8988T (cell line): ENCODE measurements around the gene ZNF775.

ENCODE experiments used
- DNase-seq: peaks from one replicate; pipeline ENCODE4 v3.0.0; 2011

ZNF775 gene

DNA sequence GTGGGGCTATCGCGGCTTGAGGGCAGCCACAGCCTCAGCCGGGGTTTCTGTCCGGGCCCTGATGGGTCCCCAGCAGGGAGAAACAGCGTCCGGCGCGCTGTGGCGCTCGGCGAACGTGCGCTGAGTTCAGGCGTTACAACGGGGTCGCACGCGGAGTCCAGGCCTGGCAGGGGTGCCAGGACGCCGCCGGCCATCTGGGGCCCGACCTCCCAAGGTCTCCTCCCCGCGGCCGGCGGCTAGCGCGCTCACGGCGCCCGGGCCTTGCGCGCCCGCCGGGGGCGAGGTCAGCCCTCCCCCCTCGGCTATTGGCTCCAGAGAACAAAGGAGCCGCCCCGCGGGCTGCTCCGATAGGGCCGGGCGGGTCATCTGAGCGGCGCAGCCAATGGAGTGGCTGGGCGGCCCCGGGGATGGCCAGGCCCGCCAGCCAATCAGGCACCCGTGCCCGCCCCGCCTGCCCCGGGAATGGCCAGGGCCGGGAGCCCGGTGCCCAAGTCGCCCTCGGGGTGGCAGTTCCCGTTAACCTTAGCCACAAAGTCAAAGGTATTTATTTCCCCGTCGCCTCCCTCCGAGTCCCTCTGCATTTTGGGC lies at the start of gene ZNF775:
ZNF775 (plus strand) TSS at position 478 of the 588 bp plus-strand sequence. CDS start 9,141 bp downstream, outside the sequence.
- peak; percentile 97 for DNase-seq

DNA sequence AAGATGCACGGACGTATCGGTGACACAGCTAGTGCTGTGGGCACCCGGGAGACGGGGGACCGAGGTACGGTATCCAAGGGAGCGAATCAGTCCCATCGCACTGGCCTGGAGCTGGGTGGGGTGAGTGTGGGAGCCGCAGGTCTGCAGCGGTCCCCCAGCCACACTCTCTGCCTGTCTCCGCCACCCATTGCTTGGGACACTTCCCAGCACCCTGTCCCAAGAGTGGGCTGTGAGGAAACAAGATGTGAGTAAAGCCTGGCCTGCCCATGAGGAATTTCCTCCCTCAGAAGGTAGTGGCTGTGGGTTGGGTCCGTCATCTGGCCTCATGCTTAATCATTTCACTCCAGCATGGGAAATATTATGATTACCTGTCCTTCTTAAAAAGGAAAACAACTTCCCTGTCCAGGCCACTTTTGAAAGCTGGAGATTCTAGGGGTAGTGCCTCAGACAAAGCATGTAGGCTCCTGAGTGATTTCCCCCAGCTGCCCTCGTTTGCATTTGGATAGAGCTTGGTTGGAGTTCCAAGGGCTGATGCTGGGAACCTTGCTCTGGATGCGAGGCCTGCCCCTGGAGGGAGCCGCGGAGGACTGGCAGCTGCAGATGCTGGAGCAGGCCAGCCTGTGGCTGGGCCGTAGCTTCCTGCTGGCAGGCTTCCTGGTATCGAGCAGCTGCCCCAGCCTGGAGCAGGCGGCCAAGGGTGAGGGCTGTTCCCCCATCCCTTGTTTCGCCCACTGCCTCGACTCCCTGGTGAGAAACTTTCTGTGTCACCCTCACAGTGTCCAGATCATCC lies 49.6 kb upstream of the ZNF775 start:
- no peak for DNase-seq

- DNase-seq = no peak
These were observed 48.8 kb upstream of the ZNF775 start for GRCh38 chr7:150330211-150330885.

- no peak for DNase-seq
These were observed 46.1 kb upstream of the ZNF775 start for GRCh38 chr7:150332852-150333635.

DNA sequence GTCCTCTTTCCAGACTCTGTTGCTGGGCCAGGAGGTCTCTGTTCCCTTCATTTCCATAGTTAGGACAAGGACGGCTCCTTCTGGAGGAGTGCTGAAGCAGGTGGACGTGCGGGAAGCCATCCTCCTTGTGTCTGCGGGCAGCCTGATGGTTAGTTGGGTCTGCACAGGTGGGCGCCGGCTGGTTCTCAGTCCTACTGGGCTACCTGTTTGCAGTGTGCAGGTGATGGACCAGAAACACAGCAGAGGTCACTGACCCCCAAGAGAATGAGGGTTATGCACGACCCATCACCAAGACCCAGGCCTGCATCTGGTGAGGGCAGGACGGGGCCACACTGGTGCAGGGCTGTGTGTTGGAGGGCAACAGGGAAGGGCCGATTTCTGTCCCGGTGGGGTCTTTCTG lies 45.5 kb upstream of the ZNF775 start:
- DNase-seq = no peak

DNA sequence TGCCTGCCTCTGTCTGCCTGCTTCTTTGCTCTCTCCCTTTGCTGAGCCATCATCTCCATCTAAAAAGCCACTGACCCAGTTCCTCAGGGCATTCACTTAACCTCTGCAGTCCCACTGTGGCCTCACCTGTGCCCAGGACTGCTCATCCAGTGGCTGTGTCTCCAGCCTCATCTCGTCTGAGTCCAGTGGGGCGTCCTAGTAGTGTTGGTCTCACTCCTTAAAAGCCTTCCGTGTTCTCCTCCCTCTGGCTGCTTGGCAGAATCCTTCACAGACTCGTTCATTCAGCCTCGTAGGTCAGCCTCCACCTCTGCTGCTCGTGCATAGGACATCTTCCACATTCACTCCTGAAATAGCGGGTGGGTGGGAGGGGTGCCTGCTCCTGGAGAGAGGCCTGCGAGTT lies 45.0 kb upstream of the ZNF775 start:
- no peak for DNase-seq

GRCh38 chr7:150335108-150335773 lies 43.9 kb upstream of the ZNF775 start:
- DNase-seq = no peak

- DNase-seq = no peak
These were observed 43.4 kb upstream of the ZNF775 start for GRCh38 chr7:150335774-150336112.

- no peak for DNase-seq
These were observed 42.4 kb upstream of the ZNF775 start for GRCh38 chr7:150336746-150337145.

- DNase-seq = no peak
These were observed 42.0 kb upstream of the ZNF775 start for GRCh38 chr7:150337179-150337578.

- DNase-seq = no peak
These were observed 41.5 kb upstream of the ZNF775 start for GRCh38 chr7:150337659-150338081.

DNA sequence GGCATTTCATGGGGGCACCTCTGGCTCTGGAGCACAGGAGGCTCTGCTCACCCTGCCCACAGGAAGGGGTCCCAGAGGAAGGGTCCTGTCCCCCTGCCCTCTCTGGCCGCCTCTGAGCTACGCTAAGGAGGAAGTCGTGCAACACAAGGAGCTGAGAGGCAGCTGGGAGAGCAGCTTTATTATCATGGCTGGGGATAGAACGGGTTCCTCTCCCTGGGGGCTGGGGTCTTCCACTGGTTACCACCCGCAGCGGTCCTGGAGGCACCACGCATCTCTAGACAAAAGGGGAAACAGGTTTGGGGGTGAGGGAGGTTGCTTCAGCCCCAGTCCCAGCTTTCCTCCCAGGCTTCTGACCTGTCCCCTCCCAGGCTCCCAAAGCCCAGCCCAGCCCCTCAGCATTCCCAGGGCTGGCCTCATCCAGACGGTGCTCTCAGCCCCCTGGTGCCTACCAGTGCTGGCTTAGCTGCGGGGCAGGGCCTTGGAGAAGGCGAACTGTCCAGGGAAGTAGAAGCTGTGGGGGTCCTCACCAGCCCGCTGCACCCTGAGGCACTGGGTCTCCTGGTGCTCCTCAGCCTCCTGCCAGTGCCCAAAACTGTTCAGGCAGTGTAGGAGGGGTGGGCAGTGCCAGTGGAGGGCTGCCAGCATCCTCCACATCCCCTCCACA lies 40.8 kb upstream of the ZNF775 start:
- no peak for DNase-seq

GRCh38 chr7:150339409-150339809 lies 39.7 kb upstream of the ZNF775 start:
- no peak for DNase-seq

DNA sequence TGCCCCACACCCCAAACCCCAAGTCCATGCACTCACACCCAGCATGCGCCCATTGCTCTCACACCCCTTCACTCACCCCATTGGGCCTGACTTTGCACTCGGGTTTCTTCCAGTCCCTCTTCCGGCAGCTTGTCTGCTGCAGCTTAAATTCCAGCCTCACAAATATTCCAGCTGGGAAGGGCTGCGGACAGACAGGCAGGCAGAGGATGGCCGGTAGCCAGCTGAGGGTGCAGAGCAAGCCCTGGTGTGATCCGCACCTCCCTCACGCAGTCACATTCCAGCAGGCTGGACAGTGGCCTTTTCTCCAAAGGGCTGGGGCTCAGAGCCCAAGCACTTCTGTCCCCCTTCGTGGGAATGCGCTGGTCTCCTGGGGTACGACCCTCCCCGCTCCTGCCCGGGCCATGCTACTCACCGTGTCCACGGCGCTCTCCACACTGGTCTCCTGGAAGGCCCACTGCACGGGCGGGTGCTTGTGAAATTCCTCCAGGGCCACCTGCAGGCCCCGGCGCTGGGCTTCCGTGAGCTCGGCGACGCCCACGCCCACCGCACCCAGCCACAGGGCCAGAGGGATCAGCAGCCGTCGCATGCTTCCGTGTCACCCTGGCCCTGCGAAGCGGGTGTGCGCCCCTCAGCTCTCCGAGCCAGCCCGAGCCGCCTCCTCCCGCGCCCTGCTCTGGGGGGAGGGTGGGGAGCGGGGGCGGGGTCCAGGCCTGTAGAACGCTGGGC lies 38.9 kb upstream of the ZNF775 start:
- no peak for DNase-seq

GRCh38 chr7:150340875-150341262 lies 38.3 kb upstream of the ZNF775 start:
- DNase-seq = no peak

GRCh38 chr7:150341263-150342120 lies 37.6 kb upstream of the ZNF775 start, which contains the start of gene RARRES2:
TSS of gene RARRES2 (minus strand) at chr7:150341629. CDS start at chr7:150340609, 1,020 bp downstream.
- no peak for DNase-seq

- DNase-seq = no peak
These were observed 37.1 kb upstream of the ZNF775 start for GRCh38 chr7:150342121-150342408.

GRCh38 chr7:150343225-150343624 lies 35.9 kb upstream of the ZNF775 start:
- no peak for DNase-seq

DNA sequence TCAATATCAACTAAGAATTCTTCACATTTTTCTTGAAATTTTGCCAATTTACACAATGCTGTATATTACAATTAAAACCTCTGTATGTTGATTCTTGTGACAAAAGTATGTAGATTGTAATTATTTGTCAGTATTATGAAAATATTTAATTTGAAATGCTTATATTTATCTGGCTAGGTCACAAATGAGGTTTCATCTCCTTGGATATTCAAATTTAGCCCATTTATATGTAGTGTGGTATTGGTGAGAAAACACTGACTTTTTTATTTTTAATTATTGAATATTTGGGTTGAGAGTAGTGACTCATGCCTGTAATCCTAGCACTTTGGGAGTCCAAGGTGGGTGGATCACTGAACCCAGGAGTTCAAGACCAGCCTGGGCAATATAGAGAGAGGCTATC lies 34.8 kb upstream of the ZNF775 start:
- DNase-seq = no peak

- DNase-seq = no peak
These were observed 34.1 kb upstream of the ZNF775 start for GRCh38 chr7:150345012-150345411.

DNA sequence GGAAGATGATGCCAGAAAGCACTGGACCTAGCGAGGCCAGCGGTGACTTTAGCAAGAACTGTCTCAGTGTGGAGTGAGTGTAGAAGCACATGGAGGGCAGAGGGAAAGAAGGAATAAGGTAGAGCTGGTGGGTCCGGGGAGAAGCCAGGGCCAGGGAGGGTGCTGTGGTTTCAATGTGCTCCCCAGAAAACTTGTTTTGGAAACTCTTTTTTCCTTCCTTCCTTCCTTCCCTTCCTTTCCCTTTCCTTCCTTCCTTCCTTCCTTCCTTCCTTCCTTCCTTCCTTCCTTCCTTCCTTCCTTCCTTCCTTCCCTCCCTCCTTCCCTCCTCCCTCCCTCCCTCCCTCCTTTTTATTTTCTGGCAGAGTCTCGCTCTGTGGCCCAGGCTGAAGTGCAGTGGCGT lies 32.2 kb upstream of the ZNF775 start:
- no peak for DNase-seq
